Stimulated activated CD4-positive, alpha-beta T cell treated with anti-CD3 and anti-CD28 coated beads, Interleukin-15, amount 100 ng/mL, for 24 hours (primary cell): ENCODE data around the gene VPS33A.
"Not testable (repeated sequence)": the region's sequence is repeated elsewhere in the genome, so short reads cannot be mapped to it uniquely, and the experiment has no call there.

Experiments
- DNase-seq: peaks from one replicate; pipeline ENCODE4 v3.0.0-alpha.2; 2020

The VPS33A gene

DNA sequence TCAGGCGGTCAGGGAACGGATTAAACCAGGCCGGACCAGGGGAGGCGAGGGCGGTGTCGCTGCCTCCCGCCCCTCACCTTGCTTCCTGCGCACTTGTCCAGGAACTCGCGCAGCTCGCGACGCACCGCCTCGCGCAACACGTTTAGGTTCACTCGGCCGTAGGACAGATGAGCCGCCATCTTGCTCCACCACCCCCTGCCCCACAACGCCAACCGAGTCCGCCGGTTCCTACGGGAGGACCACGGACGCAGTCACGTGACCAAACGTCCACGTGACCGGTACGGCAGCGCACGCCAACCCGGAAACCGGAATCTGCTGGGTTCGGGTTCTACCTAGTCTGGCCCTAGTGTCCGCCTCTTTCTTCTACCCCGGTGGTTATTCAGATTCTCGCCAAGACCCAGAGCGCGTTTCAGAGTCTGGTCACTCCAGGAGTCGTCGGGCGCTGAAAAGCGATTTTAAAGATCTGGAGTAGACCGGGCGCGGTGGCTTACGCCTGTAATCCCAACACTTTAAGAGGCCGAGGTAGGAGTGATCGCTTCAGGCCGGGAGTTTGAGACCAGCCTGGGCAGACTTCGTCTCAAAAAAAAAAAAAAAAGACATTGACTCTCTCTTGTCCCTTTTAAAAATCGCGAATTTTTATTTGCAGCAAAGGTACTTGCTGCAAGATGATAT, at the start of gene VPS33A:
Gene VPS33A, minus strand, starts transcription at position 265 of the 672 bp plus-strand sequence. Its CDS starts 86 bp downstream, at position 179.
- peak; percentile 97 for DNase-seq

DNA sequence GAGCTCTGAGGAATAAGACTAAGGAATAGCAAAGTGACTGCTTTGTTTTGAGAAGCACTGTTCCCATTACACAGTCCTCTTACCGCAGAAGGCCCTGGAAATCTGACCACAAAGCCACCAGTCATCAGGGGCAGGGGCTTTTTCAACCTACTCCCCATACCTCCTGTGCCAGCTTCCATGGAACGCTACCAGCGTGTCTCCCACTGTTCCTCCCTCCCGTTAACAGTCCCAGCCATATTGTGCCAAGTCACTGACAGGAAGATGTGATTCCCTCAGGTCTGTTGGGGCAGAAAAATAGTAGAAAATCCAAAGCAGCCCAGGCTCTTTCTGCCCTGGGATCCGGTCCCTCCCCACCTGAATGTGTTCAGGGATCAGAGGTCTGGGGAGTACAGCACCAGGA, 46.6 kb upstream of the VPS33A start:
- no peak for DNase-seq

DNA sequence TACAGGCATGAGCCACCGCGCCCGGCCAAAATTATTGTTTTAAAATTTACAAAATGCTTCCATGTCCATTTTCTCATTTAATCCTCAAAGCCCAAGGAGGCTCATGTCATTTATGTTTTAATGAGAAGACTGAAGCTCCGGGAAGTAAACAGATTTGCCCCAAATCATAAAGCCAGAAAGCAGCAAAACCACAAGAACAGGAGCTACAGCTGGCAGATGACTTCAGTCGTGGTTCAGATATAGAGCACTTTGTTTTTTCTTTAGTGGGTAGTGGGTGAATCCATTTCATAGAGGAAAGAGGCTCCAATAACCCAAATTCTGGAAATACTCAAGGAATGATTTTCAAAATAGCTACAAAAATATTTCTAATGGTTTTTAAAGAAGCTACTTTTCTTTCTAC, 45.4 kb upstream of the VPS33A start:
- DNase-seq = no peak

DNA sequence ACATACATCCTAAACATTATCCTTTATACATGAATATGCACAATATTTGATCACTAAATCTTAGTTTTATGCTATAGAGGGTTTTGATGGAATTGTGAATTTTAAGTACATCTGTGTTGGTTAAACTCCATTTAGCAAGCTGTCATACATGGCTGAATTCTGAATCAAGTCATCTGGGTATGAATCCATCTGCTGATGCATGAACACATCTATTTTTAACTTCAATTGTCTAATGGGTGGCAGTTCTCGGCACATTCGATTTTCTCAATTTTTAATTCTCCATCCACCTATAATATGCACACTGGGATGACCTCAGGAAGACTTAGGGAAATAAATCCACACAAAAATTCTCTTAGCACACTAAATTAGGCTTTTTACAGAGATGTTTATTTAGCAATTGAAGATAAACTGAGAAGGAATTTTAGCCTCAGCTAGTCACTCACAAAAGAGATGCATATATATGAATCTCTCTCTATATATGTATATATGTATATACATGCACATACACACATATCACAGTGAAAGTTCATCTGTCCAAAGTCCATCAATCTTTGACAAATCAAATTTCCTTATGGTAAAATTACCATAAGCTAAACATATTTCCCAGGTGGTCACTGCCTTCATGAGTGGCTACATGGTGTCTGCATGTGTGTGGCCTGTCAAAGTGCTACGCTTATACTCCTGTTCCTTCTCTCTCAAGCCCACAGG, 44.5 kb upstream of the VPS33A start:
- no peak for DNase-seq

DNA sequence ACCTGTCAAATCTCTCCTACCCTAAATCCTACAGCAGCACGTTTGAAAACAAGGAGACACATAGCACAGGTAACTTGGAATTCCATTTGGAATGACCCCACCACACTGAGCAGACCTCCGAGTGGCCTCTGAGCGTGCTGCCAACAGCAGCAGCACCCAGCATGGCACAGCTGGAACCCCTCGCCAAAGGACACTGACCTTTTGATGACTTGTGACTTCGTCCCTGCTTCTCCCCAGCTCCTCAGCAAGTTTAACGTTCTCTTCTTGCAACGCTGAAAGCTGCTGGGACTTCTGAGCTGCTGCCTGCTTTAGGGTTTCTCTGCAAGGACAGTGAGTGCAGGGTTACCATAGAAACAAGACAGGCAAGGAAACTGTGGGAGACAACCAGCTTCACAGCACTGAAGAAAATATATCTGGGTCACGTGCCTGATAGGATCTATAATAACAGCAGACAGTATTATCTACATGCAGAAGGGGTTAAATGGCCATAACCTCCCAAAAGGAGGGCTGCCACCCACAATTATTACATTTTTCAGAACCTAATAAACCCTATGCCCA, 43.3 kb upstream of the VPS33A start:
- DNase-seq = no peak

DNA sequence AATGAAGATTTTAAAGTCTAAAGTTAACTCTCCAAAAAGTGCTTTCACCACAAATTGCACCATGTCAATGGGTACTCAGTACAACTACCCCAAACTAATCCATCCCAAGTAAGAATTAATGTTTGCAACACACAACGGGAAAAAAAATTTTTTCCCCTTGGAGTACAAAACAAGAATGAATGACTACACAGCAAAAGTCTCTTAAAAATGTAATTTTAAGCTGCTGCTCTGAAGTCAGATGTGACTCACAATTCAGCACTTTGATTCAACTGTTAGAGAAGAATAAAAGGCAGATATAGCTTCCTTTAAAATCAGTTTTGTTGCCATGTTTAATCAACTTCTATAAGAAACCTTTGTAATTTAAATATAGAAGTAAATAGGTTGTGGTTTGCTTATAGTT, 42.5 kb upstream of the VPS33A start:
- no peak for DNase-seq

DNA sequence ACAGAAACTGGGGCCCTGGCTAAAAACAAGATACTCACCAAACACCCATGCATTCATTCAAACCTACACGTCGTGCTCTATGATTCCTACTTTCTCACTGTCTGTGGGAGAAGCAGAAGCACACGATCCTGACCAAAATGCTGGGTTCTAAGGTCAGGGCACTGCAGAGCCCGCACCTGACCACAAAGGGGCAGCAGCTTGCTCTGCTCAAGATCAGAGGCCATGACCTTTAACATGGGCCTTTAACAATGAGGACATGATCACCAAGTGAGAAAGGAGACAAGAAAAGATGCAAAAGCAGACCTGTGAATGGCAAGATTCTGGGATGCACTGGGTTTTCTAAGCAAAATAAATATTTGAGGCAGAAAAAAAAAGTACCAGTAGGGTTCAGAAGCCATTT, 40.1 kb upstream of the VPS33A start:
- DNase-seq = no peak

DNA sequence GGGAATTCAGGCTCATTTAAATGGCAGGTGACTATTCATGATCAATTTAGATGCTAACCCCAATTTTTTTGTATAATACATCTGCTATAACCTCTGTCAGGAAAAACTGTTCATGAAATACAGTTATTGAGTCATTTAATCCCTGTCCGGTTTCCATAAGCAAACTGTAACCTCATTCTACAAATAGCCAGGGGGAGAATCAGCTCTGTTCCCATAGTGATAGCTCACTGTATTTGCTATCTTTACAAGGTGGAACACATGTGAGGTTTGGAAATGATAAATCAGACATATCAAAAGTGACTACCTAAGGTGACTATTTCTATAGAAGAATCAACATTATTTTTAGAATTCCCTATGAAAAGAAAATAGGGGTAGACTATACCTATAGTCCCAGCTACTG, 38.6 kb upstream of the VPS33A start:
- DNase-seq = no peak

DNA sequence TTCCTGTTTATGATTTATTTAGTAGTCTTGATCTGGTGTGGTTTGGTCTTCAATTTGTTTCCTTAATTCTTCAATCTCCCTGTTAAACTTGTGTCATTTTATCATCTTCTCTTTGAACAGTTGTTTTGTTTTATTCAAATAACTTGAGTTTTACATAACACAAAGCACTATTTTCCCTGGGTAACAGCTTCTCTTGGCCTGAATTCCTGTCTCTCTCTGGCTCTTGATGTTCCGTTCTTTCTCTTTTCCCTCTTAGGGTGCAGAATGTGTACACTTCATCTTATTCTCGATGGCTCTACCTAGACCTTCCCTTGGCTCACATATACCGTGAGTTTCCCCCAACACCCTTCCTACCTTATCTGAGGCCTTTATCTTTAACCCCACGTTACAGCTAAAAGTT, 36.8 kb upstream of the VPS33A start:
- DNase-seq = no peak

DNA sequence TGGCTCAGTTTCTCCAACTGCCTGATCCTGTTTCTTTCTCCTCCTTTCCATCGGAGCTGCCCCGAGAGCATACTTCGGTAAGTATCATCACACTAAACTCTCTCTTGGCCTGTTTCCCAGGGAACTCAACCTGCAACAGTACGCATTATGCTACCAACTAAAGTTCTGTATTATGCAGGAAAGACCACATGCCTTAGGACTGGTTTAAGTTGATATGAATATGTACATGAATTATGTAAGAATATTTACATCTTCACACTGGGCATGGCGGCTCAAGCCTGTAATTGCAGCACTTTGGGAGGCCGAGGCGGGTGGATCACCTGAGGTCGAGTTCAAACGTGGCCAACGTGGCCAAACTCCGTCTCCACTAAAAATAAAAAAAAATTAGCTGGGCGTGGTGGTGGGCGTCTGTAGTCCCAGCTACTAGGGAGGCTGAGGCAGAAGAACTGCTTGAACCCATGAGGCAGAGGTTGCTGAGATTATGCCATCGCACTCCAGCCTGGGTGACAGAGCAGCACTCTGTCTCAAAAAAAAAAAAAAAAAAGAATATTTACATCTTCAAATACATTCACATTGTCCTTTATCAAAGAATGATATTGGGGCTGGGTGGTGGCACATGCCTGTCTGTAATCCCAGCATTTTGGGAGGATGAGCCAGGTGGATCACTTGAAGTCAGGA, 31.9 kb upstream of the VPS33A start:
- DNase-seq = no peak

DNA sequence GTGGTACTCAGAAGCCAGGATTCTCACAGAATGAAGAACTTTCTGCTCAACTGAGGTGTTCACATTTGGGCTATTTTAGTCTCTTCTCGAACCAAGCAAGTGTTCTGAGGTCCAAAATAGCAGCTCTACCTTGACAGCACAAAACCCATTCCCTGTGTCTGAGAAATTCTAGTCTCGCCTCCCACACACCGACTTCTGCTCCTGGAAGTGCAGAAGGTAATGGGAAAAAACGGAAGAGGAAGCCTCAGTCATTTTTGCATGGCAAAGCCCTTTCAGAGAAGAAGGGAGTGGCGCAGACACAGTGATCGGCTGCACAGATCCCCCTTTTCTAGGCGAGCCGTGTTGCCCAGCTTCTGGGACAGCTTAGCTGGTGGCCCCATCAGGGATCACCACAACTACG, 31.2 kb upstream of the VPS33A start:
- DNase-seq = no peak

DNA sequence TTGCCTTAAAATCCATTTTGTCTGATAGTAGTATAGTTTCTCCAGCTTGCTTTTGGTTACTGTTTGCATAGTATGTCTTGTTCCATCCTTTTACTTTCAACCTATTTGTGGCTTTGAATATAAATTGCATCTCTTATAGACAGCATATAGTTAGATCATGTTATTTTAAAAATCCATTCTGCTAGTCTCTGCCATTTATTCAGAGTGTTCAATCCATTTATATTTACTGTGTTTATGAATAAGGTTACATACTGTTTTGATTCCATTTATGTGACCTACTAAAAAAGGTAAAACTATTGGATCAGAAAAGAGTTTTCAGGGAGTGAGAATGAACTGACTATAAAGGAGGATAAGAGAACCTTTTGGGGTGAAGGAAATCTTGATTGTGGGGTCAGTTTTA, 29.6 kb upstream of the VPS33A start:
- no peak for DNase-seq

DNA sequence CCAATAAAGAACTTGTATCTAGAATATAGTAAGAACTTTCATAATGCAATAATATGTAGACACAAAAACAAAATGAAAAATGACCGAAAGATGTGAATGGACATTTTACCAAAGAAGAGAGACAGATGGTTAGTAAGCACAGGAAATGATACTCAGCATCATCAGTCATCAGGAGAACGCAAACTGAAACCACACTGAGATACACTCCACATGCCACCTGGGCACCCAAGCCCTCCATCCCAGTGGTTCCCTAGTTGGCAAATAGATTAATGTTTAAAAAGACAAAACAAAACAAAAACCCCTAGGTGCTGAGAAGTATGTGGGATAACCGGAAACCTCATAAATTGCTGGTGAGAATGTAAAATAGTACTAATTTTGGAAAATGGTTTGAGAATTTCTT, 26.8 kb upstream of the VPS33A start:
- no peak for DNase-seq

DNA sequence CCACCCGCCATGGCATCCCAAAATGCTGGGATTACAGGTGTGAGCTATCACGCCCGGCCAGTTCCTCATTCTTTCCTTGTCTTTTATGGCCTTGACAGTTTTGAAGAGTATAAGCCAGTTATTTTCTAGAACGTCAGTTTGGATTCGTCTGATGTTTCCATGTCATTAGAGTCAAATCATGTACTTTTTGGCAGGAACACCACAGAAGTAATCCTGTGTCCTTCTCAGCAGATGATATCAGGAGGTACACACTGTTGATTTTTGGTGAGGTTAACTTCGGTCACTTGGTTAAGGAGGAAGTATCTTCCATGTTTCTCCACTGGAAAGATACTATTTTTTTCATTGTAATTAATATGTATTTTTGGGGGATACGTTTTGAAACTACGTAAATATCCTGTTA, 25.1 kb upstream of the VPS33A start:
- no peak for DNase-seq

DNA sequence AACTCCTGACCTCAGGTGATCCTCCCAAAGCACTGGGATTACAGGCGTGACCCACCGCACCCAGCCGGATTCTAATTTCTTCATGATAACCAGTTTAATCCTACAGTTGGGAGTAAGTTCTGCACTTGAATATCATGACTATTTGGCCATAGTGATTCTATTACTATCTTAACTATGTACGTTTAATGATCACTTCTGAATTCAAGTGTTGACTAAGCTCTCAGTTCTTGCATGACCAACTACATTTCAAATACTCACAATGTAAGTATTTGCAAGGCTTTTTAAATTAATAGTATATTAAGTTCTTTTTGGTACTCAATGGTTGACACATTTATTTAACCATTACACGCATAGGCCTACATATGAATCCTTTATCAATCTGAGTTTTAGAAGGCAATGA, 17.4 kb upstream of the VPS33A start:
- no peak for DNase-seq

DNA sequence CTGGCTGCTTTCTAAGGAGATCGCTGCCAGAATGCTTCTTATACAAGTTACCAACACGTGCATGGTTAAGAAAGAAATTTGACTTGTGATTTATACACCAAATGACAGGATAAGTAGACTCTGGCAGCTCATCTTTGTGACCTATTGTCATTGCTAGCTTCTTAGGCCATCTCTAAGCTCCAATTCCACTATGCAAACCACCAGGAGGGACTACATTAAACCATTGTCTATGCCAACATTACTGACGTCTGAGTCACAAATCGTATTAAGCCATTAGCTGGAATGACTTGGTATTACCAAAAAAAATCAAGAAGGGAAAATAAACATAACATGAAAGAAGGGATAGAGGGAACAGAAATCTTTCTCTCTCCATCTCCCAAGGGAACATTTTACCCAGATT, 15.8 kb upstream of the VPS33A start:
- DNase-seq = no peak

DNA sequence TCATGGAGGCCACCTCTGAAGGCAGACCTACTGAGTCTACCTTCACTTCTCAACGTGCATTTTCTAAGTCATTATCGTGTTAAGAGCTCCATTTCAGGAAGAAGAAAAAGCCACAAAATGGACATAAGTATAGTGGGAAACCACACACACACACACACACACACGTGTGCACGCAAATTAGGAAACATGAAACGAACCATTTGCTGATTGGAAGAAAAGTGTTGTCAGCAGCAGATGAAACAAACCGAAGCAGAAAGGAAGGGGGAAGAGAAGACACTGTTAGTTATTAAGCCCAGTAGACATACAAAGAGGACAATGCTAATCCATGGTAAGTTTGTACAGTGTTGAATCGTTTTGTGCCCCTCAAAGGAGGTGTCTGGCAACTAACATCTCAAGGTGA, 9.9 kb upstream of the VPS33A start:
- DNase-seq = no peak

DNA sequence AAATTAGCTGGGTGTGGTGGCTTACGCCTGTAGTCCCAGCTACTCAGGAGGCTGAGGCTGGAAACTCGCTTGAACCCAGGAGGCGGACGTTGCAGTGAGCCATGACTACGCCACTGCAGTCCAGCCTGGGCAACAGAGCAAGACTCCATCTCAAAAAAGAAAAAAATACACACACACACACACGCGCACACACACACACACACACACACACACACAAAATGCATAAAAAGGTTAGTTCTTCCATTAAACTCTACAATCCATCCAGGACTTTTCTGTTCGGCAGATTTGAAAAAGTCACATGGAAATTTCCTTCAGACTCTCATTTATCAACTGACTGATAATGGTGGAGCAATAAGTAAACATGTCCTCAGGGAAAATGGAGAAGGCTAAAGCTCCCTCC, 9.2 kb upstream of the VPS33A start:
- no peak for DNase-seq

DNA sequence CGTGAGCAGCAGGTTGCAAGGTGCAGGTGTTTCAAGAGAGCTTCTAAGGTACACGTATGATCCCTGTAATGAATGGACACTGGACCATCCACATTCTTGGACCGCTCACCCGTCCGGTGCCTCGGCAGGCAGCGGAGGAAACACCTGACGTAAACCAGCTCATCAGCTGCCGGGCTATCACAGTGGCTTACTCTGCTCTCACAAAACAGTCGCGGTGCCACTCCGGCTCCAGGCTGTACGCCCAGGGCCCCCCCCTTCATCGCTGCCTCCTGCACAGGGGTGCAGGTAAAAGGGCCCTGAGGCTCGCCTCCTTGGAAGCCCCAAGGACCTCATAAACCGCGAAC, 436 bp downstream of the VPS33A start:
- DNase-seq = no peak

DNA sequence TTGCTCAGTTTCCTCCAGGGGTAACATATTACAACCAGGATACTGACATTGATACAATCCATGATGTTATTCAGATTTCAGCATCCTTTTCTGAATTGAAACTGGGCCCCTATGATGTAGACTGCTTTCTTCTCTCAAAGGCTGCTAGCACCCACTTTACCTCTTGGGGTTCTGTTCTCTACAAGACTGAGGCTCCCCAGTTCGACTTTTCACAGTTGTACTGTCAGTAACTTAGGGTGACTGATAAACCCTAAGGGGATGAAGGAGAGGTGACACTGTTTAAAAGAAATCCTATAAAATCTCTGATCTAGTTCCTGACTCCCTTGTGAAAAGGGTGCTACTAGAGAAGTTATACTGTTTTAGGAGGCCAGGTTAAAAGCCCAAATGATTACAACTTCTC, 818 bp downstream of the VPS33A start:
- DNase-seq = no peak

DNA sequence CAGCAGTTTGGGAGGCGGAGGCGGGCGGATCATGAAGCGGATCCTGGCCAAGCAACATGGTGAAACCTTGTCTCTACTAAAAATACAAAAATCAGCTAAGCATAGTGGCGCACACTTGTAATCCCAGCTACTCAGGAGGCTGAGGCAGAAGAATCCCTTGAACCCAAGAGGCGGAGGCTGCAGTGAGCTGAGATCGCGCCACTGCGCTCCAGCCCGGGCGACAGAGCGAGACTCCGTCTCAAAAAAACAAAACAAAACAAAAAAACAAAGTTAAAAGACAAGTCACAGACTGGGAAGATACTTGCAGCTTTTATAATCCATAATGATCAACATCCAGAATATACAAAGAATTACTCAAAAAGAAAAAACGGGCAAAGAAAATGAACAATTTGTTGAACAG, 5.6 kb downstream of the VPS33A start:
- not testable (repeated sequence) for DNase-seq

DNA sequence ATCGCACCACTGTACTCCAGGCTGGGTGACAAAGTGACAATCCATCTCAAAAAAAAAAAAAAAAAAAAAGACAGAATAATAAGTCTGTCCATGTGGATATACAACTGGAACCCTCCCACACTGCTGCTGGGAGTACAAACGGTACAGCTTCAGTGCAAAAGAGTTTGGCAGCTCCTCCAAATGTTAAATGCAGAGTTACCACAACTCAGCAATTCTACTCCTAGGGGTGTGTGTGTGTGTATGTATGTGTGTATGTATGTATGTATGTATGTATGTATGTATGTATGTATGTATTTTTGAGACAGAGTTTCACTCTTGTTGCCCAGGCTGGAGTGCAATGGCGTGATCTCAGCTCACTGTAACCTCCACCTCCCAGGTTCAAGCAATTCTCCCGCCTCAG, 7.4 kb downstream of the VPS33A start:
- not testable (repeated sequence) for DNase-seq

DNA sequence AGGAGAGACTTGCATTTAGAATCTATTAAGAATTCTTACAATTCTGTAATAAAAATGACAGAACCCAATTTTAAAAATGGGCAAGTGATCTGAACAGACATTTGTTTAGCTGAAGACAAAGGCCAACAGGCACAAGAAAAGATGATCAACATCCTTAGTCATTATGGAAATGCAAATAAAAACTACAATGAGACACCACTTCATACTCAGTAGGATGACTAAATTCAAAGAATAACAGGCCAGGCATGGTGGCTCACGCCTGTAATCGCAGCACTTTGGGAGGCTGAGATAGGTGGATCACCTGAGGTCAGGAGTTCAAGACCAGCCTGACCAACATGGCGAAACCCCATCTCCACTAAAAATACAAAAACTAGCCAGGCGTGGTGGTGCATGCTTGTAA, 7.8 kb downstream of the VPS33A start:
- not testable (repeated sequence) for DNase-seq

DNA sequence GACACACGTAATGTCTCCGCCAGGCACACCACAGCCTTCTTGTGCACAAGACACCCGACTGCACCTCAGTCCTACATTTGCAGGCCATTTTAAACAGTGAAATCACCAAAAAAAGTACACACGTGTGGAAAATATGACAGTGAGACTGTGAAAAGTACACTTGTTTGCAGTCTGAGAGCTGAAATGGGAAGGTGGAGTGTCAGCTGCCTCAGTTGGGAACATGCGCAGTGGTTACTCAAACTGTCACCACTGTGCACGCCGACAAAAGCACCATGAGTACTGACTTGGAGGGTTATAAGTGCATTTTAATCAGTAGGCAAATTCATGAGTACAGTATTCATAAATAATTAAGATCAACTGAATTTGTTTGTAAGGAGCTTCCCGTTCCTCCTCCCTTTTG, 15.8 kb downstream of the VPS33A start:
- no peak for DNase-seq
